Right kidney (tissue), 1 donor: ENCODE results near the gene FADS2.
A peak's percentile ranks its signal among the peaks of the same experiment; 100 is the strongest.
"Not testable (repeated sequence)": the region's sequence is repeated elsewhere in the genome, so short reads cannot be mapped to it uniquely, and the experiment has no call there.

ENCODE experiments used
- DNase-seq: peaks from one replicate; pipeline ENCODE4 v3.0.0-alpha.2; 2016

The FADS2 gene

GRCh38 chr11:61866231-61866957 is 38.3 kb downstream of the FADS2 start:
- no peak for DNase-seq

- DNase-seq, result no peak
Observed at GRCh38 chr11:61866958-61867343, 38.9 kb downstream of the FADS2 start.

GRCh38 chr11:61868571-61869428 is 40.7 kb downstream of the FADS2 start:
- DNase-seq, result no peak

GRCh38 chr11:61869429-61869707 is 41.3 kb downstream of the FADS2 start:
- DNase-seq, result no peak

GRCh38 chr11:61869708-61870451 is 41.8 kb downstream of the FADS2 start:
- no peak for DNase-seq

- DNase-seq, result peak; percentile 32
Observed at GRCh38 chr11:61870541-61871031, 42.5 kb downstream of the FADS2 start.

GRCh38 chr11:61871158-61871597 is 43.1 kb downstream of the FADS2 start:
- DNase-seq, result peak; percentile 76

GRCh38 chr11:61872935-61873565 is 45.0 kb downstream of the FADS2 start:
- DNase-seq, result no peak

- DNase-seq, result no peak
Observed at GRCh38 chr11:61873588-61874376, 45.7 kb downstream of the FADS2 start.

- DNase-seq, result no peak
Observed at GRCh38 chr11:61874377-61874809, 46.3 kb downstream of the FADS2 start.

- DNase-seq, result no peak
Observed at GRCh38 chr11:61874853-61875252, 46.8 kb downstream of the FADS2 start.

GRCh38 chr11:61875698-61876097 is 47.6 kb downstream of the FADS2 start:
- no peak for DNase-seq

- no peak for DNase-seq
Observed at GRCh38 chr11:61879152-61879551, 51.1 kb downstream of the FADS2 start.

- no peak for DNase-seq
Observed at GRCh38 chr11:61880031-61880430, 51.9 kb downstream of the FADS2 start.

- no peak for DNase-seq
Observed at GRCh38 chr11:61880454-61880853, 52.4 kb downstream of the FADS2 start.

- no peak for DNase-seq
Observed at GRCh38 chr11:61881397-61881796, 53.3 kb downstream of the FADS2 start.

- DNase-seq, result not testable (repeated sequence)
Observed at GRCh38 chr11:61882267-61882666, 54.2 kb downstream of the FADS2 start.

- DNase-seq, result no peak
Observed at GRCh38 chr11:61882879-61883278, 54.8 kb downstream of the FADS2 start.

GRCh38 chr11:61883327-61883726 is 55.2 kb downstream of the FADS2 start:
- no peak for DNase-seq

GRCh38 chr11:61883947-61884346 is 55.8 kb downstream of the FADS2 start:
- DNase-seq, result no peak

GRCh38 chr11:61885166-61885778 is 57.2 kb downstream of the FADS2 start:
- no peak for DNase-seq
